SK-N-MC (cell line): ENCODE results near the gene CIROP.
"Not testable (repeated sequence)": the region's sequence is repeated elsewhere in the genome, so short reads cannot be mapped to it uniquely, and the experiment has no call there.

Experiments
- DNase-seq: peaks from one replicate; pipeline ENCODE4 v3.0.0-alpha.2; 2011; ENCODE audit warnings: low read depth, low spot score
- H3K27ac ChIP-seq: fragments of 200-600 bp; sonication (generic); 2 replicates; pipeline ENCODE4 v1.5.1; 2016; ENCODE audit warnings: mixed run types
- H3K36me3 ChIP-seq: fragments of 200-600 bp; sonication (generic); 2 replicates; pipeline ENCODE4 v1.6.1; 2017; ENCODE audit warnings: antibody characterized with exemption, low read length, mixed read lengths; ENCODE audit not compliant: insufficient read depth
- H3K4me3 ChIP-seq: fragments of 200-600 bp; sonication (generic); 2 replicates; pipeline ENCODE4 v1.5.1; 2016
- H3K9ac ChIP-seq: fragments of 200-600 bp; sonication (generic); 2 replicates; pipeline ENCODE4 v1.8.0; 2017; ENCODE audit warnings: mixed run types, mixed read lengths; ENCODE audit not compliant: insufficient read length
- H3K9me3 ChIP-seq: fragments of 200-600 bp; sonication (generic); 2 replicates; pipeline ENCODE4 v1.6.1; 2017; ENCODE audit warnings: low read depth, mild to moderate bottlenecking, antibody characterized with exemption, low read length, moderate library complexity, mixed read lengths
- EZH2 ChIP-seq: fragments of 200-600 bp; sonication (generic); IDR thresholded peaks from one replicate; pipeline ENCODE4 v1.6.1; 2017; ENCODE audit warnings: antibody characterized with exemption
- FOXP2 ChIP-seq: optimal IDR thresholded peaks from 2 replicates; pipeline ENCODE3; 2011; ENCODE audit warnings: mild to moderate bottlenecking, moderate library complexity; ENCODE audit not compliant: insufficient read depth; ENCODE audit errors: extremely low read length, control extremely low read depth
- POLR2AphosphoS5 ChIP-seq: IDR thresholded peaks from 2 replicates; pipeline ENCODE4 v1.6.1; 2012; ENCODE audit warnings: mild to moderate bottlenecking, low read depth, low read length, borderline replicate concordance

The CIROP gene

GRCh38 chr14:23112359-23113178 lies 7.8 kb upstream of the CIROP start:
- Histone ChIP-seq H3K27ac (no peak overlapping the region), H3K4me3 (no peak overlapping the region), H3K36me3 (no peaks in the 10 kb centered on the region), H3K9ac (no peak overlapping the region), H3K9me3 (no peaks in the 10 kb centered on the region)
- no peak for TF ChIP-seq POLR2AphosphoS5
- TF ChIP-seq EZH2: no peak
- no peak for TF ChIP-seq FOXP2
- DNase-seq: no peak

- no peak overlapping the region for H3K27ac ChIP-seq
- H3K36me3 ChIP-seq: no peaks in the 10 kb centered on the region
- no peak for DNase-seq
- H3K4me3 ChIP-seq: no peak overlapping the region
- TF ChIP-seq FOXP2 (no peak), POLR2AphosphoS5 (no peak), EZH2 (no peak)
- H3K9ac ChIP-seq: no peak overlapping the region
- no peaks in the 10 kb centered on the region for H3K9me3 ChIP-seq
Observed at GRCh38 chr14:23110579-23111365, 6.0 kb upstream of the CIROP start.

GRCh38 chr14:23109769-23110168 lies 5.0 kb upstream of the CIROP start:
- DNase-seq: no peak
- Histone ChIP-seq H3K36me3 (no peaks in the 10 kb centered on the region), H3K9ac (no peak overlapping the region), H3K4me3 (no peak overlapping the region), H3K27ac (no peak overlapping the region), H3K9me3 (no peaks in the 10 kb centered on the region)
- no peak for TF ChIP-seq EZH2
- TF ChIP-seq FOXP2: no peak
- TF ChIP-seq POLR2AphosphoS5: no peak

GRCh38 chr14:23108169-23108568 lies 3.4 kb upstream of the CIROP start:
- not testable (repeated sequence) for H3K9ac ChIP-seq, H3K4me3 ChIP-seq

GRCh38 chr14:23107620-23108019 lies 2.8 kb upstream of the CIROP start:
- H3K4me3 ChIP-seq, H3K9ac ChIP-seq, H3K36me3 ChIP-seq, H3K27ac ChIP-seq, DNase-seq, H3K9me3 ChIP-seq: not testable (repeated sequence)

More at GRCh38 chr14:23108169-23108568, 3.4 kb upstream of the CIROP start:
- not testable (repeated sequence) for H3K36me3 ChIP-seq, H3K27ac ChIP-seq, DNase-seq, H3K9me3 ChIP-seq

- Histone ChIP-seq H3K4me3 (no peak overlapping the region), H3K36me3 (no peaks in the 10 kb centered on the region), H3K9me3 (no peaks in the 10 kb centered on the region), H3K27ac (no peak overlapping the region), H3K9ac (no peak overlapping the region)
- TF ChIP-seq POLR2AphosphoS5: no peak
- TF ChIP-seq EZH2: no peak
- no peak for TF ChIP-seq FOXP2
- no peak for DNase-seq
Observed at GRCh38 chr14:23106747-23107045, 1.9 kb upstream of the CIROP start.

- no peaks in the 10 kb centered on the region for H3K9me3 ChIP-seq
- TF ChIP-seq POLR2AphosphoS5 (no peak), EZH2 (no peak), FOXP2 (no peak)
- H3K27ac ChIP-seq: no peak overlapping the region
- H3K4me3 ChIP-seq: no peak overlapping the region
- H3K9ac ChIP-seq: no peak overlapping the region
- no peaks in the 10 kb centered on the region for H3K36me3 ChIP-seq
- no peak for DNase-seq
Observed at GRCh38 chr14:23105348-23105824, 597 bp upstream of the CIROP start.

GRCh38 chr14:23104070-23104590 lies 659 bp downstream of the CIROP start:
- H3K36me3 ChIP-seq: no peaks in the 10 kb centered on the region
- H3K9me3 ChIP-seq: no peaks in the 10 kb centered on the region
- no peak overlapping the region for H3K27ac ChIP-seq
- no peak overlapping the region for H3K4me3 ChIP-seq
- DNase-seq: no peak
- no peak overlapping the region for H3K9ac ChIP-seq
- TF ChIP-seq EZH2: no peak
- no peak for TF ChIP-seq POLR2AphosphoS5
- no peak for TF ChIP-seq FOXP2
